Mesenchymal stem cell (in vitro differentiated cells and primary cell): ENCODE data around the gene INPP4A.
"Not testable (repeated sequence)": the region's sequence is repeated elsewhere in the genome, so short reads cannot be mapped to it uniquely, and the experiment has no call there.

Source experiments
- DNase-seq: peaks from one replicate; pipeline ENCODE4 v3.0.0-alpha.2; 2013
- H2AFZ ChIP-seq: one replicate; pipeline ENCODE4 v1.6.1; 2013; ENCODE audit warnings: low read depth, mild to moderate bottlenecking, control low read depth, inconsistent platforms, low read length, moderate library complexity
- H2AK5ac ChIP-seq: 2 replicates; pipeline ENCODE4 v1.6.1; 2013; ENCODE audit warnings: low read length, moderate library complexity, mild to moderate bottlenecking, inconsistent platforms; ENCODE audit not compliant: severe bottlenecking
- H2BK120ac ChIP-seq: one replicate; pipeline ENCODE4 v1.6.1; 2013; ENCODE audit warnings: low read depth, mild to moderate bottlenecking, inconsistent platforms, low read length, moderate library complexity
- H2BK12ac ChIP-seq, 2 experiments: one replicate each; pipeline ENCODE4 v1.6.1; 2013; ENCODE audit warnings: inconsistent platforms in 2 of 2, low read length in 2 of 2, mild to moderate bottlenecking in 2 of 2, moderate library complexity in 2 of 2, control low read depth in 1 of 2
- H2BK15ac ChIP-seq: one replicate; pipeline ENCODE4 v1.6.1; 2013; ENCODE audit warnings: mild to moderate bottlenecking, low read depth, inconsistent platforms; ENCODE audit not compliant: poor library complexity, severe bottlenecking
- H2BK5ac ChIP-seq: 2 replicates; pipeline ENCODE4 v1.6.1; 2013; ENCODE audit warnings: low read depth, mild to moderate bottlenecking, low read length, control low read depth, inconsistent platforms; ENCODE audit not compliant: poor library complexity, severe bottlenecking
- H3K14ac ChIP-seq, 2 experiments: one replicate each; pipeline ENCODE4 v1.6.1; 2013; ENCODE audit warnings: inconsistent platforms in 2 of 2, low read length in 2 of 2, control low read depth in 1 of 2, mild to moderate bottlenecking in 1 of 2, moderate library complexity in 1 of 2
- H3K18ac ChIP-seq, 2 experiments: one replicate each; pipeline ENCODE4 v1.6.1; 2013; ENCODE audit warnings: inconsistent platforms in 2 of 2, low read length in 2 of 2, control low read depth in 1 of 2, low read depth in 1 of 2, mild to moderate bottlenecking in 1 of 2
- H3K23ac ChIP-seq, 2 experiments: one replicate each; pipeline ENCODE4 v1.6.1; 2013; ENCODE audit warnings: inconsistent platforms in 2 of 2, low read length in 2 of 2, mild to moderate bottlenecking in 2 of 2, moderate library complexity in 2 of 2, control low read depth in 1 of 2
- H3K27ac ChIP-seq: 2 replicates; pipeline ENCODE4 v1.5.1; 2013; ENCODE audit warnings: mild to moderate bottlenecking, moderate library complexity, low read length, control low read depth, inconsistent platforms; ENCODE audit not compliant: poor library complexity, severe bottlenecking
- H3K27me3 ChIP-seq, 2 experiments: 2 replicates each; pipeline versions ENCODE4 v1.6.1 to v1.7.0; 2013; ENCODE audit warnings: low read length in 2 of 2, mild to moderate bottlenecking in 2 of 2, moderate library complexity in 2 of 2, control low read depth in 1 of 2, inconsistent platforms in 1 of 2; ENCODE audit not compliant: control insufficient read depth in 1 of 2, insufficient read depth in 1 of 2
- H3K36me3 ChIP-seq, 2 experiments: 2 replicates each; pipeline versions ENCODE4 v1.6.1 to v1.7.0; 2013; ENCODE audit warnings: low read length in 2 of 2, control low read depth in 1 of 2, inconsistent platforms in 1 of 2, low read depth in 1 of 2, mild to moderate bottlenecking in 1 of 2; ENCODE audit not compliant: insufficient read depth in 2 of 2, control insufficient read depth in 1 of 2
- H3K4ac ChIP-seq, 2 experiments: one replicate each; pipeline ENCODE4 v1.6.1; 2013; ENCODE audit warnings: inconsistent platforms in 2 of 2, low read length in 2 of 2, mild to moderate bottlenecking in 2 of 2, moderate library complexity in 2 of 2, control low read depth in 1 of 2, low read depth in 1 of 2
- H3K4me1 ChIP-seq: 2 replicates; pipeline ENCODE4 v1.6.1; 2013; ENCODE audit warnings: low read depth, low read length, control low read depth; ENCODE audit not compliant: control insufficient read depth, insufficient read depth
- H3K4me2 ChIP-seq: 2 replicates; pipeline ENCODE4 v1.6.1; 2013; ENCODE audit warnings: low read length, mild to moderate bottlenecking, inconsistent platforms; ENCODE audit not compliant: poor library complexity, severe bottlenecking
- H3K4me3 ChIP-seq, 2 experiments: 2 replicates each; pipeline versions ENCODE4 v1.5.1 to v1.7.0; 2013; ENCODE audit warnings: low read length in 2 of 2, mild to moderate bottlenecking in 2 of 2, control low read depth in 1 of 2, low read depth in 1 of 2; ENCODE audit not compliant: insufficient read depth in 1 of 2
- H3K79me1 ChIP-seq: replicated peaks from 2 replicates; pipeline ENCODE4 v1.6.1; 2013; ENCODE audit warnings: mild to moderate bottlenecking, control low read depth, low read length, inconsistent platforms; ENCODE audit not compliant: poor library complexity, severe bottlenecking
- H3K9ac ChIP-seq: 2 replicates; pipeline ENCODE4 v1.7.0; 2013; ENCODE audit warnings: mild to moderate bottlenecking, low read length, moderate library complexity
- H3K9me3 ChIP-seq: 2 replicates; pipeline ENCODE4 v1.7.0; 2013; ENCODE audit warnings: mild to moderate bottlenecking, low read length; ENCODE audit not compliant: control insufficient read depth
- H4K8ac ChIP-seq: one replicate; pipeline ENCODE4 v1.6.1; 2013; ENCODE audit warnings: inconsistent platforms, mild to moderate bottlenecking, low read length, moderate library complexity
- H4K91ac ChIP-seq: one replicate; pipeline ENCODE4 v1.6.1; 2013; ENCODE audit warnings: mild to moderate bottlenecking, low read length, inconsistent platforms
- WGBS: methylation state at CpG from one replicate; pipeline ENCODE4 v1.1.7; 2013; ENCODE audit warnings: mixed read lengths; 5-methylcytosine and 5-hydroxymethylcytosine counted together

INPP4A gene

DNA sequence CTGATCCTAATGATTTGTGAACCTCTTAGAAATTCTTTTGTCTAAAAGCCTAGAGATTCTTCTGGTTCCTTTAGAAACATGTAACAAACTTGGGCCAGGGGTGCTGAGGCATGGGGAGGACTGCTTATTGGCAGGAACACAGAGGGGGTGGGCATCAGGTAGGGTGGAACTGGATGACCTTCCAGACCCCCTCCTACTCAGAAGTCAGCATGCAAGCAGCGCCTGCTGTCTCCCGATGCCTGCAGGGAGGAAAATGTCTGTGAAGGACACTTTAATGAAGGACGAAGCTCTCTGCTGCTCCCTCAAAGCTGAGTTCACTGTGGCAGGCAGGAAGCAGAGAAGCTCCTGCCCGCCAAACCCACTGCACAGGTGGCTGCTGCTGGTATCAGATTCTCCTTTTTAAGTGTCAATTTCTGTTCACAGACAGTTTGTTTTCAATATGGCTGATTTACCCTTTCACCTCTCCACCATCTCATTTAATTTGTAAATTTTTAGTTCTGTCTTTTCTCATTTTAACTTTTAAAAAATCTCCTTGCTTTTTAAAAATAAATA, 144.3 kb downstream of the INPP4A start:
- Histone ChIP-seq H2BK15ac (no peak overlapping the region), H3K4me3 (peak overlapping the region in 1 of 2 experiments; percentile 4), H2BK5ac (no peak overlapping the region), H3K27ac (no peak overlapping the region), H2BK12ac (no peak overlapping the region), H2AFZ (no peak overlapping the region), H3K14ac (no peak overlapping the region), H3K36me3 (peaks cover 19 to 31% of the 10 kb centered on the region in 2 experiments), H3K23ac (no peak overlapping the region), H3K9ac (no peak overlapping the region), H3K4me1 (no peaks in the 10 kb centered on the region), H4K8ac (peak overlapping the region; percentile 33), H3K4me2 (no peak overlapping the region), H3K79me1 (no peaks in the 10 kb centered on the region), H3K18ac (no peak overlapping the region), H3K4ac (no peak overlapping the region), H3K27me3 (no peaks in the 10 kb centered on the region), H3K9me3 (no peaks in the 10 kb centered on the region), H2AK5ac (no peak overlapping the region), H4K91ac (no peak overlapping the region), H2BK120ac (no peak overlapping the region)
- no peak for DNase-seq
- 91% methylated on average over 4 of the region's 4 CpGs for WGBS

DNA sequence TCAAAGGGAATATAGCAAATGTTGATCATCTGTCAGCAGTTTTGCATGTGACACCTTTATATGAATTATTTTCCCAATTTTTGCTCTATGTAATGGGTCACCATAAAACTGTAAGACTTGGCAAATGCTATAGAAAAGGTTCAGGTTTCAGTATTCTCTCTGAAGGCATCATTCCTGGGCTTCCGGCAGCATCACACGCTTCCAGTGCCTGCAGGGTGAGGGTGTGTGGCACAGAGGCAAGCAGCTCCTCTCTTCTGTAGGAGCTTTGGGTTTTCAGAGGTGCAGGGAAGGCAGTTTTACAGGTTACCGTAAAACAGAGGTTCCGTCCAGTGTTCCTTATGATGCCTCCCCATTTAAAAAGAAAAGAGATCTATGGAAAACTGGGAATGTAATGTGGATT, 144.8 kb downstream of the INPP4A start:
- H2AFZ ChIP-seq = no peak overlapping the region
- H2AK5ac ChIP-seq = no peak overlapping the region
- H4K8ac ChIP-seq = no peak overlapping the region
- H2BK15ac ChIP-seq = no peak overlapping the region
- no peak for DNase-seq
- peaks cover 16 to 27% of the 10 kb centered on the region in 2 experiments for H3K36me3 ChIP-seq
- no peak overlapping the region for H4K91ac ChIP-seq
- H3K9me3 ChIP-seq = no peaks in the 10 kb centered on the region
- no peak overlapping the region for H3K4me3 ChIP-seq
- no peaks in the 10 kb centered on the region for H3K27me3 ChIP-seq
- no peak overlapping the region for H2BK5ac ChIP-seq
- no peak overlapping the region for H3K4ac ChIP-seq
- no peak overlapping the region for H2BK12ac ChIP-seq
- H3K9ac ChIP-seq = no peak overlapping the region
- H3K23ac ChIP-seq = no peak overlapping the region
- no peak overlapping the region for H3K27ac ChIP-seq
- H3K18ac ChIP-seq = no peak overlapping the region
- no peak overlapping the region for H3K14ac ChIP-seq
- H3K79me1 ChIP-seq = no peaks in the 10 kb centered on the region
- WGBS = 98% methylated on average over 4 of the region's 4 CpGs
- no peak overlapping the region for H2BK120ac ChIP-seq
- H3K4me2 ChIP-seq = no peak overlapping the region
- H3K4me1 ChIP-seq = no peaks in the 10 kb centered on the region

DNA sequence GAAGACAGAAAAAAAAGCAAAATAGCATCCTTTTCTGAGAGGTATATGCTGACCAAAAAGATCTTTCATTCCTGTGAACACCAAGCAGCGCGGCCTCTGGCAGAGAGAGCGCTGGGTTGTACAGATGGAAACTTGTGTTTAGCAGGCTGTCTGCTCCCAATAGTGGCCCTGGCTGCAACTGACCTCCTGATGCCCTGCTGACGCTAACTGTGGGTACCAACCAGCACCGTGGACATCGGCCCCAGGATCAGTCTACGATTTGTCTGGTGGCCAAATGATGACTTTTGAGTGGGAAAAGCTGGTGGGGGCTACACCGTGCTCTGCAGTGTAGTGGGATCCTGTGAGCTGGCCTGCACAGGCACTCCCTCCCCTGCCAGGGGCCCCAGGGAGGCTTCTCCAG, 147.9 kb downstream of the INPP4A start:
- no peak overlapping the region for H3K4me3 ChIP-seq
- H2BK12ac ChIP-seq = no peak overlapping the region
- H3K18ac ChIP-seq = peak overlapping the region in 1 of 2 experiments; percentile 30
- H3K4me1 ChIP-seq = no peaks in the 10 kb centered on the region
- DNase-seq = no peak
- no peak overlapping the region for H4K91ac ChIP-seq
- no peak overlapping the region for H3K9ac ChIP-seq
- no peak overlapping the region for H2AK5ac ChIP-seq
- H3K4ac ChIP-seq = no peak overlapping the region
- WGBS = 96% methylated on average over 8 of the region's 8 CpGs
- H2BK120ac ChIP-seq = no peak overlapping the region
- no peak overlapping the region for H4K8ac ChIP-seq
- H3K27ac ChIP-seq = no peak overlapping the region
- no peaks in the 10 kb centered on the region for H3K9me3 ChIP-seq
- no peak overlapping the region for H3K23ac ChIP-seq
- H3K36me3 ChIP-seq = peaks cover 9 to 38% of the 10 kb centered on the region in 2 experiments
- no peak overlapping the region for H2AFZ ChIP-seq
- H3K79me1 ChIP-seq = no peaks in the 10 kb centered on the region
- H2BK15ac ChIP-seq = no peak overlapping the region
- H3K14ac ChIP-seq = no peak overlapping the region
- no peaks in the 10 kb centered on the region for H3K27me3 ChIP-seq
- no peak overlapping the region for H3K4me2 ChIP-seq
- H2BK5ac ChIP-seq = no peak overlapping the region

DNA sequence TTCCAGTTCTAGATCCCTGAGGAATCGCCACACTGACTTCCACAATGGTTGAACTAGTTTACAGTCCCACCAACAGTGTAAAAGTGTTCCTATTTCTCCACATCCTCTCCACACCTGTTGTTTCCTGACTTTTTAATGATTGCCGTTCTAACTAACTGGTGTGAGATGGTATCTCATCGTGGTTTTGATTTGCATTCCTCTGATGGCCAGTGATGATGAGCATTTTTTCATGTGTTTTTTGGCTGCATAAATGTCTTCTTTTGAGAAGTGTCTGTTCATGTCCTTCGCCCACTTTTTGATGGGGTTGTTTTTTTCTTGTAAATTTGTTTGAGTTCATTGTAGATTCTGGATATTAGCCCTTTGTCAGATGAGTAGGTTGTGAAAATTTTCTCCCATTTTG, 150.0 kb downstream of the INPP4A start:
- H3K9ac ChIP-seq, H3K4me2 ChIP-seq, H3K79me1 ChIP-seq, H2BK12ac ChIP-seq, DNase-seq, H3K18ac ChIP-seq, H4K91ac ChIP-seq, H3K4me1 ChIP-seq, H3K23ac ChIP-seq, H3K4me3 ChIP-seq, H3K27me3 ChIP-seq, H3K14ac ChIP-seq, H4K8ac ChIP-seq, H2BK15ac ChIP-seq, H2BK5ac ChIP-seq, H2BK120ac ChIP-seq, H3K27ac ChIP-seq, H3K9me3 ChIP-seq, H3K4ac ChIP-seq, H2AK5ac ChIP-seq, H2AFZ ChIP-seq: not testable (repeated sequence)
- H3K36me3 ChIP-seq = peaks cover 10 to 50% of the 10 kb centered on the region in 2 experiments
- 100% methylated on average over 1 of the region's 4 CpGs for WGBS
